HepG2 (cell line): ENCODE data around the gene TBC1D4. TPM values are rescaled to one million over a fixed set of nuclear protein-coding genes. Genes with fewer than 3 reads are reported as not detected.

Source experiments
- FOXA3 ChIP-seq: IDR thresholded peaks from 2 replicates; pipeline ENCODE4 v1.6.1; 2016; ENCODE audit warnings: missing genetic modification reagents, missing compliant biosample characterization
- NPAS2 ChIP-seq: sonication (generic); formaldehyde crosslinking; IDR thresholded peaks from 2 replicates; pipeline ENCODE4 v1.8.0; 2022; ENCODE audit warnings: mild to moderate bottlenecking, missing genetic modification reagents, borderline replicate concordance
- PHF21A ChIP-seq: sonication (generic); formaldehyde crosslinking; IDR thresholded peaks from 2 replicates; pipeline ENCODE4 v1.5.0; 2020; ENCODE audit warnings: mild to moderate bottlenecking, missing genetic modification reagents
- POGZ ChIP-seq: sonication (generic); formaldehyde crosslinking; IDR thresholded peaks from 2 replicates; pipeline ENCODE4 v1.4.0; 2020; ENCODE audit warnings: mild to moderate bottlenecking, missing genetic modification reagents
- TCF7 ChIP-seq: sonication (generic); IDR thresholded peaks from 2 replicates; pipeline ENCODE4 v1.6.1; 2016; ENCODE audit warnings: antibody characterized with exemption, low read depth
- ZBTB7B ChIP-seq: sonication (generic); formaldehyde crosslinking; IDR thresholded peaks from 2 replicates; pipeline ENCODE4 v1.4.0; 2020; ENCODE audit warnings: missing genetic modification reagents
- polyA plus RNA-seq, 8 experiments: library from polyadenylated mRNA; depleted of rRNA in 3 of 8; stranded (reverse) in 7 of 8; unstranded in 1 of 8; fragments of >200 nt; fragmentation: Illumina TruSeq in 4 of 8; extraction: Trizol in 4 of 8; gene quantifications; 2 replicates each; pipeline versions ENCODE4 v1.2.1 to v1.2.3, GENCODE V29; 2011 to 2016; ENCODE audit warnings: low read depth in 4 of 8, missing spikeins in 1 of 8, mixed read lengths in 1 of 8; ENCODE audit not compliant: insufficient read depth in 1 of 8
- total RNA-seq, 5 experiments: library from RNA; depleted of rRNA; stranded (reverse); fragments of >200 nt; fragmentation: Illumina TruSeq; extraction: Trizol; gene quantifications; 2 replicates each; pipeline ENCODE4 v1.2.3, GENCODE V29; 2016; ENCODE audit warnings: low read depth in 1 of 5
- TF ChIP-seq, protein P1 (sequence below): sonication (generic); formaldehyde crosslinking; IDR thresholded peaks from 2 replicates; pipeline ENCODE4 v1.4.0; 2020; ENCODE audit warnings: missing genetic modification reagents, borderline replicate concordance
- TF ChIP-seq, protein P2 (sequence below): sonication (generic); formaldehyde crosslinking; IDR thresholded peaks from 2 replicates; pipeline ENCODE4 v1.4.0; 2020; ENCODE audit warnings: missing genetic modification reagents
- TF ChIP-seq, protein P3 (sequence below), 2 experiments: sonication (generic) in 1 of 2; formaldehyde crosslinking in 1 of 2; IDR thresholded peaks; 2 replicates each; pipeline versions ENCODE4 v1.4.0 to v1.6.1; 2016 to 2020; ENCODE audit warnings: borderline replicate concordance in 1 of 2, low read depth in 1 of 2, mild to moderate bottlenecking in 1 of 2, missing genetic modification reagents in 1 of 2
- TF ChIP-seq, protein P4 (sequence below): sonication (generic); formaldehyde crosslinking; IDR thresholded peaks from 2 replicates; pipeline ENCODE4 v1.5.0; 2020; ENCODE audit warnings: mild to moderate bottlenecking, missing genetic modification reagents, borderline replicate concordance

Gene TBC1D4
- total and polyA plus RNA-seq, 2 of the 13 experiments (the other 11 are each of a cell fraction or from before 2014, with no cell fraction given), result 35.9 to 64.4 TPM

DNA sequence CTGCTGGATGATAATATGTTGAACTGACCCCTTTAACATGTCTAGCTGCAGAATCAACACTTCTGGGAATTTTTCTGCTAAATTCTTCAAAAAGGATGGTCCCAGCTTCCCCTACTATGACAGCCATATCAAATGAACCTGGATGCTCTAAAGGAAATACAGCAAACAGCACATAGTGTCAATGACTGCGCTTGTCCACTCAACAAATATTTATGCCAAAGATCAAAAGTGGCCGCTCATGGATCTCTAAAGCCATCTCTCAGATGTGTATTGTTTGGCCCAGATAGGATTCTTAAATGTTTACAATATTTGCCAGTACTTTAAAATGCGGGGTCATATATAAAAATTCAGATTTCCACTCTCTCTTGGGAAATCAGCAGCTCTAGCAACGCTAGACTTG lies 3.3 kb downstream of the TBC1D4 start (continued):
- TF ChIP-seq, protein P1, sequence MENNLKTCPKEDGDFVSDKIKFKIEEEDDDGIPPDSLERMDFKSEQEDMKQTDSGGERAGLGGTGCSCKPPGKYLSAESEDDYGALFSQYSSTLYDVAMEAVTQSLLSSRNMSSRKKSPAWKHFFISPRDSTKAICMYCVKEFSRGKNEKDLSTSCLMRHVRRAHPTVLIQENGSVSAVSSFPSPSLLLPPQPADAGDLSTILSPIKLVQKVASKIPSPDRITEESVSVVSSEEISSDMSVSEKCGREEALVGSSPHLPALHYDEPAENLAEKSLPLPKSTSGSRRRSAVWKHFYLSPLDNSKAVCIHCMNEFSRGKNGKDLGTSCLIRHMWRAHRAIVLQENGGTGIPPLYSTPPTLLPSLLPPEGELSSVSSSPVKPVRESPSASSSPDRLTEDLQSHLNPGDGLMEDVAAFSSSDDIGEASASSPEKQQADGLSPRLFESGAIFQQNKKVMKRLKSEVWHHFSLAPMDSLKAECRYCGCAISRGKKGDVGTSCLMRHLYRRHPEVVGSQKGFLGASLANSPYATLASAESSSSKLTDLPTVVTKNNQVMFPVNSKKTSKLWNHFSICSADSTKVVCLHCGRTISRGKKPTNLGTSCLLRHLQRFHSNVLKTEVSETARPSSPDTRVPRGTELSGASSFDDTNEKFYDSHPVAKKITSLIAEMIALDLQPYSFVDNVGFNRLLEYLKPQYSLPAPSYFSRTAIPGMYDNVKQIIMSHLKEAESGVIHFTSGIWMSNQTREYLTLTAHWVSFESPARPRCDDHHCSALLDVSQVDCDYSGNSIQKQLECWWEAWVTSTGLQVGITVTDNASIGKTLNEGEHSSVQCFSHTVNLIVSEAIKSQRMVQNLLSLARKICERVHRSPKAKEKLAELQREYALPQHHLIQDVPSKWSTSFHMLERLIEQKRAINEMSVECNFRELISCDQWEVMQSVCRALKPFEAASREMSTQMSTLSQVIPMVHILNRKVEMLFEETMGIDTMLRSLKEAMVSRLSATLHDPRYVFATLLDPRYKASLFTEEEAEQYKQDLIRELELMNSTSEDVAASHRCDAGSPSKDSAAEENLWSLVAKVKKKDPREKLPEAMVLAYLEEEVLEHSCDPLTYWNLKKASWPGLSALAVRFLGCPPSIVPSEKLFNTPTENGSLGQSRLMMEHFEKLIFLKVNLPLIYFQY (CRISPR knock-in tag), result peak; percentile 21; the same call in 1 of the 2 replicates
- TF ChIP-seq TCF7, result peak; percentile 96
- TF ChIP-seq, protein P2, sequence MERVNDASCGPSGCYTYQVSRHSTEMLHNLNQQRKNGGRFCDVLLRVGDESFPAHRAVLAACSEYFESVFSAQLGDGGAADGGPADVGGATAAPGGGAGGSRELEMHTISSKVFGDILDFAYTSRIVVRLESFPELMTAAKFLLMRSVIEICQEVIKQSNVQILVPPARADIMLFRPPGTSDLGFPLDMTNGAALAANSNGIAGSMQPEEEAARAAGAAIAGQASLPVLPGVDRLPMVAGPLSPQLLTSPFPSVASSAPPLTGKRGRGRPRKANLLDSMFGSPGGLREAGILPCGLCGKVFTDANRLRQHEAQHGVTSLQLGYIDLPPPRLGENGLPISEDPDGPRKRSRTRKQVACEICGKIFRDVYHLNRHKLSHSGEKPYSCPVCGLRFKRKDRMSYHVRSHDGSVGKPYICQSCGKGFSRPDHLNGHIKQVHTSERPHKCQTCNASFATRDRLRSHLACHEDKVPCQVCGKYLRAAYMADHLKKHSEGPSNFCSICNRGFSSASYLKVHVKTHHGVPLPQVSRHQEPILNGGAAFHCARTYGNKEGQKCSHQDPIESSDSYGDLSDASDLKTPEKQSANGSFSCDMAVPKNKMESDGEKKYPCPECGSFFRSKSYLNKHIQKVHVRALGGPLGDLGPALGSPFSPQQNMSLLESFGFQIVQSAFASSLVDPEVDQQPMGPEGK (CRISPR knock-in tag), result peak; percentile 19; the same call in 1 of the 2 replicates
- TF ChIP-seq PHF21A (CRISPR knock-in tag), result 0 out of 2 replicates have a peak, but pooled peaks have one; percentile 29
- 0 out of 2 replicates have a peak, but pooled peaks have one; percentile 28 for TF ChIP-seq ZBTB7B (CRISPR knock-in tag)
- no peak for TF ChIP-seq NPAS2 (CRISPR knock-in tag)
- TF ChIP-seq, protein P3, sequence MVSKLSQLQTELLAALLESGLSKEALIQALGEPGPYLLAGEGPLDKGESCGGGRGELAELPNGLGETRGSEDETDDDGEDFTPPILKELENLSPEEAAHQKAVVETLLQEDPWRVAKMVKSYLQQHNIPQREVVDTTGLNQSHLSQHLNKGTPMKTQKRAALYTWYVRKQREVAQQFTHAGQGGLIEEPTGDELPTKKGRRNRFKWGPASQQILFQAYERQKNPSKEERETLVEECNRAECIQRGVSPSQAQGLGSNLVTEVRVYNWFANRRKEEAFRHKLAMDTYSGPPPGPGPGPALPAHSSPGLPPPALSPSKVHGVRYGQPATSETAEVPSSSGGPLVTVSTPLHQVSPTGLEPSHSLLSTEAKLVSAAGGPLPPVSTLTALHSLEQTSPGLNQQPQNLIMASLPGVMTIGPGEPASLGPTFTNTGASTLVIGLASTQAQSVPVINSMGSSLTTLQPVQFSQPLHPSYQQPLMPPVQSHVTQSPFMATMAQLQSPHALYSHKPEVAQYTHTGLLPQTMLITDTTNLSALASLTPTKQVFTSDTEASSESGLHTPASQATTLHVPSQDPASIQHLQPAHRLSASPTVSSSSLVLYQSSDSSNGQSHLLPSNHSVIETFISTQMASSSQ (IDR thresholded peaks at IDR 0.05; ENCODE audit: low read depth), result peak; percentile 26; the same call in 1 of the 2 replicates
- TF ChIP-seq, protein P3 (CRISPR knock-in tag; IDR thresholded peaks at IDR 0.05; ENCODE audit: borderline replicate concordance), result no peak
- TF ChIP-seq FOXA3 (CRISPR knock-in tag), result peak; percentile 84
- TF ChIP-seq, protein P4, sequence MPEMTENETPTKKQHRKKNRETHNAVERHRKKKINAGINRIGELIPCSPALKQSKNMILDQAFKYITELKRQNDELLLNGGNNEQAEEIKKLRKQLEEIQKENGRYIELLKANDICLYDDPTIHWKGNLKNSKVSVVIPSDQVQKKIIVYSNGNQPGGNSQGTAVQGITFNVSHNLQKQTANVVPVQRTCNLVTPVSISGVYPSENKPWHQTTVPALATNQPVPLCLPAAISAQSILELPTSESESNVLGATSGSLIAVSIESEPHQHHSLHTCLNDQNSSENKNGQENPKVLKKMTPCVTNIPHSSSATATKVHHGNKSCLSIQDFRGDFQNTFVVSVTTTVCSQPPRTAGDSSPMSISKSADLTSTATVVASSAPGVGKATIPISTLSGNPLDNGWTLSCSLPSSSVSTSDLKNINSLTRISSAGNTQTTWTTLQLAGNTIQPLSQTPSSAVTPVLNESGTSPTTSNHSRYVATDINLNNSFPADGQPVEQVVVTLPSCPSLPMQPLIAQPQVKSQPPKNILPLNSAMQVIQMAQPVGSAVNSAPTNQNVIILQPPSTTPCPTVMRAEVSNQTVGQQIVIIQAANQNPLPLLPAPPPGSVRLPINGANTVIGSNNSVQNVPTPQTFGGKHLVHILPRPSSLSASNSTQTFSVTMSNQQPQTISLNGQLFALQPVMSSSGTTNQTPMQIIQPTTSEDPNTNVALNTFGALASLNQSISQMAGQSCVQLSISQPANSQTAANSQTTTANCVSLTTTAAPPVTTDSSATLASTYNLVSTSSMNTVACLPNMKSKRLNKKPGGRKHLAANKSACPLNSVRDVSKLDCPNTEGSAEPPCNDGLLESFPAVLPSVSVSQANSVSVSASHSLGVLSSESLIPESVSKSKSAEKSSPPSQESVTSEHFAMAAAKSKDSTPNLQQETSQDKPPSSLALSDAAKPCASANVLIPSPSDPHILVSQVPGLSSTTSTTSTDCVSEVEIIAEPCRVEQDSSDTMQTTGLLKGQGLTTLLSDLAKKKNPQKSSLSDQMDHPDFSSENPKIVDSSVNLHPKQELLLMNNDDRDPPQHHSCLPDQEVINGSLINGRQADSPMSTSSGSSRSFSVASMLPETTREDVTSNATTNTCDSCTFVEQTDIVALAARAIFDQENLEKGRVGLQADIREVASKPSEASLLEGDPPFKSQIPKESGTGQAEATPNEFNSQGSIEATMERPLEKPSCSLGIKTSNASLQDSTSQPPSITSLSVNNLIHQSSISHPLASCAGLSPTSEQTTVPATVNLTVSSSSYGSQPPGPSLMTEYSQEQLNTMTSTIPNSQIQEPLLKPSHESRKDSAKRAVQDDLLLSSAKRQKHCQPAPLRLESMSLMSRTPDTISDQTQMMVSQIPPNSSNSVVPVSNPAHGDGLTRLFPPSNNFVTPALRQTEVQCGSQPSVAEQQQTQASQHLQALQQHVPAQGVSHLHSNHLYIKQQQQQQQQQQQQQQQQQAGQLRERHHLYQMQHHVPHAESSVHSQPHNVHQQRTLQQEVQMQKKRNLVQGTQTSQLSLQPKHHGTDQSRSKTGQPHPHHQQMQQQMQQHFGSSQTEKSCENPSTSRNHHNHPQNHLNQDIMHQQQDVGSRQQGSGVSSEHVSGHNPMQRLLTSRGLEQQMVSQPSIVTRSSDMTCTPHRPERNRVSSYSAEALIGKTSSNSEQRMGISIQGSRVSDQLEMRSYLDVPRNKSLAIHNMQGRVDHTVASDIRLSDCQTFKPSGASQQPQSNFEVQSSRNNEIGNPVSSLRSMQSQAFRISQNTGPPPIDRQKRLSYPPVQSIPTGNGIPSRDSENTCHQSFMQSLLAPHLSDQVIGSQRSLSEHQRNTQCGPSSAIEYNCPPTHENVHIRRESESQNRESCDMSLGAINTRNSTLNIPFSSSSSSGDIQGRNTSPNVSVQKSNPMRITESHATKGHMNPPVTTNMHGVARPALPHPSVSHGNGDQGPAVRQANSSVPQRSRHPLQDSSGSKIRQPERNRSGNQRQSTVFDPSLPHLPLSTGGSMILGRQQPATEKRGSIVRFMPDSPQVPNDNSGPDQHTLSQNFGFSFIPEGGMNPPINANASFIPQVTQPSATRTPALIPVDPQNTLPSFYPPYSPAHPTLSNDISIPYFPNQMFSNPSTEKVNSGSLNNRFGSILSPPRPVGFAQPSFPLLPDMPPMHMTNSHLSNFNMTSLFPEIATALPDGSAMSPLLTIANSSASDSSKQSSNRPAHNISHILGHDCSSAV (CRISPR knock-in tag), result no peak
- TF ChIP-seq POGZ (CRISPR knock-in tag), result 0 out of 2 replicates have a peak, but pooled peaks have one; percentile 38
